ENCODE data around the gene CHPF2.

CHPF2 gene

DNA sequence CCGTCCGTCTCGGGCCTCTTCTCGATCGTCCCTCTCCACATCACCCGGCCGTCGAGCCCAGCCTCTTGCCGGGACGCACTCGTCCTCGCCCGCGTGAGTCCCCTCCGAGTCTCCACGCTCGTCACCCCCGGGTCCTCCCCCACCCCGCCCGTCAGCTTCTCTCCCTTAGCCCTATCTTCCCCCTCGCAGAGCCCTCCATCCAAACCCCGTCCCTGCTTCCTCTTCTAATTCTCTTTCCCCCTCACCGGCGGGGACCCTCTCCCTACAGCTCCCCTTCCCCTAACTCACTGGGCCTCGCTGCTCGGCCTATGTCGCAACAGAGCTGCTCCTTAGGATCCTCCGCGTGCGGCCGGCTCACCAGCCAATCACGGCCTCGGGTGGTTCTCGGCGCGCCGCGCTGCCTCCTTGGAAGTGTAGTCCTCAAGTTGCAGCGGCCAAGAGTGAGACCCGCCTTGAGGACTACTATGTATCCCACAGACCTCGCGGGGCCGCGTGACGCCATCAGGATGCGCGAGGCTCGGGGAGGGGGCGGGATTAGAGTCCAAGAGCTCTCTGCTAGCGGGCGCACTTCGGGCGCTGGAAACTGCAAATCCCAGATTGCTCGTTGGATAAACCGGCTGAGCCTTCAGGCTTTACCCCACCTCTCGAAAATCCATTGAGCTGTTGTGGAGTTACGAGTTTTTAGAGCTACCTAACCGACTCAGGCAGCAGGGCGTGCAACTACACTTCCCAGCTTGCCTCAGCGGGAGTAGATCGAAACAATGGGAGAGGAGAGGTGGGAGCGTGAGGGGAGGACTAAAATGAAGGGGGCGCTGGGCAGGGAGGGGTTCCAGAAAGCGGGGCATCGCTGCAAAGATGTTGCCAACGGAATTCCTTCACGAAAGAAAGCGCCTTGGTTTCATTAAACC is 5.2 kb upstream of the CHPF2 start, which contains the start of gene ABCF2:
Gene ABCF2 (minus strand): TSS at position 331 of the 908 bp plus-strand sequence. CDS start 747 bp downstream, outside the sequence.
- H3K27ac ChIP-seq, result peak within 1 kb of the TSS; percentile 78
- H3K36me3 ChIP-seq, result peaks cover 34% of the 10 kb centered on the region
- DNase-seq, result peak; percentile 100
- H3K4me3 ChIP-seq (ENCODE audit: low read depth, low read length), result peak within 1 kb of the TSS; percentile 78
- TF ChIP-seq, protein P1, sequence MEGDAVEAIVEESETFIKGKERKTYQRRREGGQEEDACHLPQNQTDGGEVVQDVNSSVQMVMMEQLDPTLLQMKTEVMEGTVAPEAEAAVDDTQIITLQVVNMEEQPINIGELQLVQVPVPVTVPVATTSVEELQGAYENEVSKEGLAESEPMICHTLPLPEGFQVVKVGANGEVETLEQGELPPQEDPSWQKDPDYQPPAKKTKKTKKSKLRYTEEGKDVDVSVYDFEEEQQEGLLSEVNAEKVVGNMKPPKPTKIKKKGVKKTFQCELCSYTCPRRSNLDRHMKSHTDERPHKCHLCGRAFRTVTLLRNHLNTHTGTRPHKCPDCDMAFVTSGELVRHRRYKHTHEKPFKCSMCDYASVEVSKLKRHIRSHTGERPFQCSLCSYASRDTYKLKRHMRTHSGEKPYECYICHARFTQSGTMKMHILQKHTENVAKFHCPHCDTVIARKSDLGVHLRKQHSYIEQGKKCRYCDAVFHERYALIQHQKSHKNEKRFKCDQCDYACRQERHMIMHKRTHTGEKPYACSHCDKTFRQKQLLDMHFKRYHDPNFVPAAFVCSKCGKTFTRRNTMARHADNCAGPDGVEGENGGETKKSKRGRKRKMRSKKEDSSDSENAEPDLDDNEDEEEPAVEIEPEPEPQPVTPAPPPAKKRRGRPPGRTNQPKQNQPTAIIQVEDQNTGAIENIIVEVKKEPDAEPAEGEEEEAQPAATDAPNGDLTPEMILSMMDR (IDR thresholded peaks at IDR 0.05; ENCODE audit: low read depth, low read length), result 0 out of 2 replicates have a peak, but pooled peaks have one; percentile 7
- H3K9me3 ChIP-seq (ENCODE audit: severe bottlenecking), result no peaks in the 10 kb centered on the region
- H3K27me3 ChIP-seq (ENCODE audit: insufficient read depth, low read depth, severe bottlenecking), result no peaks in the 10 kb centered on the region

DNA sequence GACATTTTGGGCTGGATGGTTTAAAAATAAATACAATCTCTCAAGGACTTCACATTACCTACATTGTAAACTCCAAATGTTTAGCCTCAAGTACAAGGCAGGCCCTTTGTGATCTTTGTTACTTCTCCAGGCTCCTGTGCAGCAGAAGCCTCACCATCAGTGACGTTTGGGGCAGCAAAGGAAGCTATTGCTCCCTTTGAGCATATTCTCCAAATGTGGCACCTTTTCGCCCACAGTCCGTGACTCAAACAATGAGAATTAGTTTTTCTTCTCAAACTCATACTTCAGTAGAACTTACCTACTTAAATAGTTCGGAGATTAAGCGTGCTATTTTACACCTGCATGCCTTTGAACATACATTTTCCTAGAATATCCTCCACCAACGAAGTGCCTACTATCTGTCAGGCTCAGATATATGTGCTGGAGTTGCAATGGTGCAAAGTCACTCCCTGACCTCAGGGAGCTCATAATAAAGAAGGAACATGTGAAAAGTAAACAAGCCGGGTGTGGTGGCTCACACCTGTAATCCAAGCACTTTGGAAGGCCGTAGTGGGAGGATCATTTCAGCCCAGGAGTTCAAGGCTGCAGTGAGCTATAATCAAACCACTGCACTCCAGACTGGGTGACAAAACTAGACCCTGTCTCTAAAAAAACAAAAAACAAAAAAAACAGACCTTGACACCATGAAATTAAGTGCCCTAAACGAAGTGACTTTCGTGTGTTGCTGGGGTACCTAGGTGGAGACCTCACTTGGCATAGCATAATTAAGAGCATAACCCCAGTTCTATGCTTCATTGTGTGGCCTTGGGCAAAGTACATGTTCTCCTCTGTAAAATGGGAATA is 4.0 kb upstream of the CHPF2 start:
- TF ChIP-seq, protein P1 (IDR thresholded peaks at IDR 0.05; ENCODE audit: low read depth, low read length), result no peak
- H3K27me3 ChIP-seq (ENCODE audit: insufficient read depth, low read depth, severe bottlenecking), result no peaks in the 10 kb centered on the region
- peak overlapping the region; percentile 78 for H3K27ac ChIP-seq
- DNase-seq, result no peak
- H3K4me3 ChIP-seq (ENCODE audit: low read depth, low read length), result peak overlapping the region; percentile 61
- H3K9me3 ChIP-seq (ENCODE audit: severe bottlenecking), result no peaks in the 10 kb centered on the region
- peaks cover 23% of the 10 kb centered on the region for H3K36me3 ChIP-seq

DNA sequence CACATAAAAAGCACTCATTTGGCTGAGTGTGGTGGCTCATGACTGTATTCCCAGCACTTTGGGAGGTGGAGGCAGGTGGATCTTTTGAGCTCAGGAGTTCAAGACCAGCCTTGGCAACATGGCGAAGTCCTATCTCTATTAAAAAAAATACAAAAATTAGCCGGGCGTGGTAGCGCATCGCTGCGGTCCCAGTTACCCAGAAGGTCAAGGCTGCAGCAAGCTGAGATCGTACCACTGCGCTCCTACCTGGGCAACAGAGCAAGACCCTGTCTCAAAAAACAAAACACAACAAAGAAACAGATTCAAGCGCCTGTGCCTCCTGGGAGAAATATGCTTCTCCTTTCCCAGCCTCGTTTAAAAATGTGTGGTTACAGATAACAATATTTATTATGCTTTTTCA is 3.0 kb upstream of the CHPF2 start:
- TF ChIP-seq, protein P1 (IDR thresholded peaks at IDR 0.05; ENCODE audit: low read depth, low read length), result no peak
- DNase-seq, result no peak
- H3K27ac ChIP-seq, result no peak overlapping the region

DNA sequence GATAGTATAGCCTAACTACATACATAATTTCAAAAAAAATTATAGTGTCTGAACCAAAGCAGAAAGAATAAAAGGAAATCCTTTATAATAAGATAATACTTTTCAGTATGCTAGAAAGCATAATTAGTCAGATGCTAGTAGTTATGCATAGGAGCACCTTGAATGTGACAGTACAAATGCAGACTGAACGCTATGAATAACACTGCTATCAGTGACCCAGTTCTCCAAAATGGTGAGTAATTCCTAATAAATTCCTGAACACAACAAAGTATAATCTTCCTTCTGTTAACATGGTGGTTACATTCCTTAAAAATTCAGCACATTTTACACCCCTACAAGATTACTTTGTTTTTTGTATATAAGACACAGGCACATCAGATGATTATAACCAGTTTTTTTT is 1.2 kb upstream of the CHPF2 start:
- H3K27me3 ChIP-seq (ENCODE audit: insufficient read depth, low read depth, severe bottlenecking), result no peaks in the 10 kb centered on the region
- no peak for DNase-seq
- H3K36me3 ChIP-seq, result peaks cover 14% of the 10 kb centered on the region
- no peak overlapping the region for H3K27ac ChIP-seq
- no peaks in the 10 kb centered on the region for H3K9me3 ChIP-seq (ENCODE audit: severe bottlenecking)
- no peak overlapping the region for H3K4me3 ChIP-seq (ENCODE audit: low read depth, low read length)
- TF ChIP-seq, protein P1 (IDR thresholded peaks at IDR 0.05; ENCODE audit: low read depth, low read length), result no peak

More for the DNA sequence above, 3.0 kb upstream of the CHPF2 start:
- Histone ChIP-seq H3K36me3 (peaks cover 13% of the 10 kb centered on the region), H3K27me3 (ENCODE audit: insufficient read depth, low read depth, severe bottlenecking) (no peaks in the 10 kb centered on the region), H3K4me3 (ENCODE audit: low read depth, low read length) (no peak overlapping the region), H3K9me3 (ENCODE audit: severe bottlenecking) (no peaks in the 10 kb centered on the region)

DNA sequence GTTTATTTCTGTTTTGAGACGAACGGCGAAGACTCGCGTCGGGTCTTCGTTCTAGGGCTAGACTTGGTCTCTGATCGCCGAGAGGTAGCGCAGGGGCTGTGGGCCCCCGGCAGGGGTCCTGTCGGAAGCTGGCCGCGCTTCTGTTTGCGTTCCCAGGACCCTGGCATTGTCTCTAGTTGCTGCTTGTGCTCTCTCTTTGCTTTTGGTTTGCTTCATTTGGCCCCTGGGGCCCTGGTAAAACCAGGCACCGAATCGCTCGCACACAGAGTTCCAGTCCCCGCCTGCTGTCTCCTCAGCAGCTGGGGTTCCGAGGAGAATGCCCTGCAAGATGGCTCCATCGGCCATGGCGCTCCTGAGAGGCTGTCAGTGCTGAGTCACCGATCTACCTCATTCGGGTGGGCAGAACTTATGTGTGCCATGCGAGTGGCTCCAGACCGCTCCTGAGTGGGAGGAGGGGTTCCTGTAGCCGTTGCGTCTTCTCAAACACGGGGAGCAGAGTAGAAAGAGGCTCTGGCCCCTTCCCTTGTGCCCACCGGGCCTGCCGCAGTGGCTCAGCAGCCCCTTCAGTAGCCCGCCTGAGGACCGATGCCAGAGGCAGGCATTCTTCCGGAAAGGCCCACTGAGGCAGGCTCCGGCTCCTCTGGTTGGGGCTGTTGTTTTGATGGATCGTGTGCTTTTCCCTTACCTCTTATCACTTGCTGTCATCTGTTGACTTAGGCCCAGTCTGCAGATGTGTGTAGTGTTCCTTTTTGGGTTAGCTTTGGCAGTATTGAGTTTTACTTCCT is 826 bp downstream of the CHPF2 start:
- peaks cover 20% of the 10 kb centered on the region for H3K36me3 ChIP-seq
- H3K27ac ChIP-seq, result peak overlapping the region; percentile 59
- H3K4me3 ChIP-seq (ENCODE audit: low read depth, low read length), result peak overlapping the region; percentile 79
- TF ChIP-seq, protein P1 (IDR thresholded peaks at IDR 0.05; ENCODE audit: low read depth, low read length), result no peak
- no peaks in the 10 kb centered on the region for H3K27me3 ChIP-seq (ENCODE audit: insufficient read depth, low read depth, severe bottlenecking)
- H3K9me3 ChIP-seq (ENCODE audit: severe bottlenecking), result no peaks in the 10 kb centered on the region
- no peak for DNase-seq
